ENCODE measurements around the gene BTK.

Gene BTK

DNA sequence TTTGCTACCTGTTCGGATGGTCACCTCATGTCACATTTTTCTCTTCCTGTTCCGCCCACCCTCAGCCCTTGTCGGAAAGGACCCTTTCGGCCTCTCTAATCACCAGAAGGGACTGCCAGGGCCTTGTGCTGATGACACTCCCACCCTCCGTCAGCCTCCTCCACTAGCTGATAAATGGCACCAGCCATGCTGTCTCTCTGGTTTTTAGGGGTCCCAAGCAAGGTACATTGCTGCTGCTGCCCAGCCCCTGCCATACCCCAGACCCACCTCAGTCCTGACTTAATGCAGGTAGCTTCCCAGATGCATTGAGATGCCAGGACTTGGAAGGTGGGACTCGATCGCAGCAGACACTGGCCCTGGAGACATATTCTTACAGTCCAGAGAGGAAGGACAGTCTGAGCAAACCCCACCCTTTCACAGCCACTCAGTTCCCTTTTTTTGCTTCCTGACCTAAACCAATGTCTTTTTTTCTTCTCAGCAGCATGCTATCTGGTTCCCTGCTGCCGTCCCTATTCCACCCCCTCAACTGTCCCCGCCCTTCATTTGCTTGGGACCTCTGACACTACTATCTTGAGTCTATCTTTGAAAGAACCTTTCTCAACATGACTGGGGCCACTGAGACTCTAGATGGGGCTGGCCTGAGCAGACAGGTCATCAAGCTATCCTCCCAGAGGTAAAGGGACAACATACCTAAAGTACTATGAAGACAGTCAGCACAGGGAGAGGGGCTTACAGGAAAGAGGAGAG lies at the start of gene BTK:
TSS of gene BTK (minus strand) at position 397 of the 747 bp plus-strand sequence. CDS start 10,907 bp downstream, outside the sequence.
- no peak for DNase-seq

DNA sequence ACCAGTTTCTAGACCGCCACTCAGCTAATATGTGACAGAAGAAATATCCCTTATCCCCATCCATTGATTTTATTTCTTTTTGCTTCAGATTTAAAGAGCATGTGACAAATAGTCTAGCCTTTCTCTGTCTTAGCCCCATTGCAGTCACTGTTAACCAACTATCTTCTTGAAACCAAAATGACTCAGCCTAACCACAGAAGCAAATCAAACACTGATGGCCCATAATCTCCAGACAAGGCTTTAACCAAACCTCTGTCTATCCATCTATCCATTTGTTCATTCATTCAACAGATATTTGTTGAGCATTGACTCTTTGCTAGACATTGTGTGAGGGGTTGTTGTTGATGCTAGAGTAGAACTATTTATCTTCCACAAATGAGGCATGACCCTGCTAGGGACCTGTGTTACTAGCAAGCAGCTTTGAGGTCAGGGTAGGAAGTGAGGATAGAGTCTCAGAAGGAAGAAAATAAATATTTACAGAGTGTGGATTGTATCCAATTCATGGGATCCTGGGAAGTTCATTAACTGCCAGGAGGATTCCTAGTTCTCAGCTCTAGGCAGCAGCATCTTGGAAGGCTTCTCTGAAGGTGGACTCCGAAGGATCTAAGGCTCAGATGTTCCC lies 44.6 kb upstream of the BTK start:
- DNase-seq: no peak

DNA sequence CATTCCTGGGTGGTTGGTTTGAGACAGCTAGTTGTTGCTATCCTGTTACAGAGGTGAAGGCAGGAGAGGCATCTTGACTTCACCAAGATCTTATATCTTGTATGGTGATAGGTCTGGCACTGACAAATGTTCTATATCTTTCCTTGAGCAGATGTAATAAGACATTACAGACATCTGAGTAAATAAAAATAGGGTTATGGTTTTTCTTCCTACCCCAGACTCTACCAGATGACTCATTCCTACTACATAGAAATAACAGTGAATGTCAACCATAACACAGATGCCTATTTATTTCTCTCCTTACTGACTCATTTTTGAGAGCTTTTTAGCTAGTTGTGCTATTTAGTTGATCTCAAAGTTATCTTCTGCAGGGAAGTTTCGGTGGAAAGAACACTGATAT lies 43.9 kb upstream of the BTK start:
- no peak for DNase-seq

DNA sequence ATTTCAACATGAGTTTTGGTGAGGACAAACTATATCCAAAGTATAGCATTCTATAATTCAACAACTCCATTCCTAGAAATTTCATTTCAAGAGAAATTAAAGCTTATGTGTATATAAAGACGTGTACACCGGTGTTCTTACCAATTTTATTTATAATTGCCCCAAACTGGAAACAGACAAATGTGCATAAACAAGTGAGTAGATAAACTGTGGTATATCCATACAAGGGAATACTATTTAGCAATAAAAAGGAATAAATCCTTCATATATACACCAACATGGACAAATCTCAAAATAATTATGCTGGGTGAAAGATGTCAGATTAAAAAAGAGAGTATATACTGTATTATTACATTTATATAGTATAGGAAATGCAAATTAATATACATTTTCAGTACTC lies 42.0 kb upstream of the BTK start:
- DNase-seq: no peak

DNA sequence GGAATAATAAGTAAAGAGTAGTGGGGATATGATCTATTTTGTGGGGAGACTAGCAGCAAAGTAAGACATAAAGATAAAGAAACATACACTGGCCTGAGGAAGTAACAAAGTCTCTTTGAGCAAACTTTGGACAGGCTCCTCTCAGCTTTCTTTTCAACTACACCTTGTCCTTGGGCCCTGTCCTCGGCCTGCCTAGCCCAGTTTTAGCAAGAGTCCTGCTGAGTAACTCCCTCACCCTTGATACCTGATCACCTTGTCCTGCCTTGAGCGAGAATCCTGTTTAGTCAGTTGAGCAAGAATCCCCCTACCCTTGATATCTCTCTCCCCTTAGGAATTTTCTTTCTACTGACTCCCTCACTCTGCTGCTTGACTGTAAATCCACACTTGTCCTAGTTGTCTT lies 33.5 kb upstream of the BTK start:
- no peak for DNase-seq

DNA sequence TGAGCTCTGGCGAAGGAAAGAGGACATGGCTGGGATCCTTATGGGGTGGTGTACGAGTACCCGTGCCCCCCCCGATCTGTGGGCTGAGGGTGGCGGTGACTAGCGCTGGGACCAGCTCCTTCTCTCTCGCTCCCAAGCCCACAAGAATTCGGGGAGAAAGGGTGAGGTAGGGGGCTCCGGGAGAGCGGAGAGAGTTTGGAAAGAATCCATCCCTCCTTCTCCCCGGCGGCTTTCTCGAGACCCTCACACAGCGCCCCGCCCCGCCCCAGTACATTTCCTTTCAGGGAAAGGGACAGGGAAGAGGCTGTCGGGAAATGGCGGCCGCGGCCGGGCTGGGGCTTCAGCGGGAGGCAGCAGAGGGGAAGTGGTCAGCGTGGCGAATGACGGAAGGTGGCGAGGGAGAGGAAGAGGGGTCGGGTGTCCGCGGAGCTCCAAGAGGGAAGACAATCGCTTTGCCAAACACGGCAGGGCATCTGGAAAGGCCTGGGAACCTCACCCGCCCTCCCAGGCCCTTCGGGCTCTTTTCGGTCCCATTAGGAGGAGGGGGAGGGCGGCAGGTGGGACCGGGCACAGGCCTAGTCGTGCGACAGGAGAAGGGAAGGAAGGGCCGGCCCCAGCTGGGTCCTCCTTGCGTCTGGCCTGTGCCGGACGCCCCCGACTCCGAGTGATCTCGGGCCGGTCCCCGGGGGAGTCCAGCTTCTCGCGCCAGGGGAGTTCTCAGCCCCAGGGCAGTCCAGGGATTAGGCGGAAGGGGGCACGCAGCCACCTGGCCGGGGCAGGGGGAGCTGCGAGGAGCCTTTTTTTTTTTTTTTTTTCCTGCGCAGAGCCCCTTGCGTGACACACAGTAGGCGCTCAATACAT lies 32.2 kb upstream of the BTK start:
- DNase-seq: no peak

DNA sequence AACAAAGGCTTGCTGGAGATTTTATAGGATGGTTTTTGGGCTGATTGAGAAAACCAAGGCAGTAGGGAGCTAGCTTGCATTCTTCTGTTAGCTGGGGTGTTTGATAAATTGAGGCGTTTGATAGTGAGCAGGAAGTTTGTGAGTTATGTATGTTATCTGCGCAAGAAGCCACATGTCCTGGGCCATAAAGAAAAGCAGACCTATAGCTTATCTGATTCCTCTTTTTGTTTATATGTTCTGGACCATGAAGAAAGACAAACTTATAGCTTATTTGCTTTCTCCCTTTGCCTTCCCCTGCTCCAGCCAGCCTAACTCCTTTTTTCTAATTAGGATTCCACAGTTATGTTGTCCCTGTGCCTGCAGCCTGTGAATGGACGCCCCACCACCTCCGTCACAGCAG lies 31.2 kb upstream of the BTK start:
- no peak for DNase-seq

DNA sequence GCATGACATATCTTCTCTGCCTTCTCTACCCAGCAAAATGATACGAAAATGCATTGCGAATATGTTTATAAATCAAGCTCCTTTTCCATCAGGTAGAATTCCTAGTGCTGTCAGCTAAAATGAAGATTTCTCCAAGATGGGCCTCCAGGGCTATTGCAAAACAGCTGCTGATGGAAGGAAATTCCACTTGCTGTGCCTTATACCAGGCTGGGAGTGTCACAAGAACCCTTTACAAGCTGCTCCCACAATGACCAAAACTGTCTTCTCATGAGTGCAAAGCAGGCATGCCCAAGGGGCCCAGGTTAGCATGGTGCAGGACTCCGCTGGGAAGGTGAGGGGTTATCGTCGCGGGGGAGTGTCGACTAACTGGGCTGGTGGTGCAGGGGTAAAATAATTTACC lies 30.7 kb upstream of the BTK start:
- no peak for DNase-seq

DNA sequence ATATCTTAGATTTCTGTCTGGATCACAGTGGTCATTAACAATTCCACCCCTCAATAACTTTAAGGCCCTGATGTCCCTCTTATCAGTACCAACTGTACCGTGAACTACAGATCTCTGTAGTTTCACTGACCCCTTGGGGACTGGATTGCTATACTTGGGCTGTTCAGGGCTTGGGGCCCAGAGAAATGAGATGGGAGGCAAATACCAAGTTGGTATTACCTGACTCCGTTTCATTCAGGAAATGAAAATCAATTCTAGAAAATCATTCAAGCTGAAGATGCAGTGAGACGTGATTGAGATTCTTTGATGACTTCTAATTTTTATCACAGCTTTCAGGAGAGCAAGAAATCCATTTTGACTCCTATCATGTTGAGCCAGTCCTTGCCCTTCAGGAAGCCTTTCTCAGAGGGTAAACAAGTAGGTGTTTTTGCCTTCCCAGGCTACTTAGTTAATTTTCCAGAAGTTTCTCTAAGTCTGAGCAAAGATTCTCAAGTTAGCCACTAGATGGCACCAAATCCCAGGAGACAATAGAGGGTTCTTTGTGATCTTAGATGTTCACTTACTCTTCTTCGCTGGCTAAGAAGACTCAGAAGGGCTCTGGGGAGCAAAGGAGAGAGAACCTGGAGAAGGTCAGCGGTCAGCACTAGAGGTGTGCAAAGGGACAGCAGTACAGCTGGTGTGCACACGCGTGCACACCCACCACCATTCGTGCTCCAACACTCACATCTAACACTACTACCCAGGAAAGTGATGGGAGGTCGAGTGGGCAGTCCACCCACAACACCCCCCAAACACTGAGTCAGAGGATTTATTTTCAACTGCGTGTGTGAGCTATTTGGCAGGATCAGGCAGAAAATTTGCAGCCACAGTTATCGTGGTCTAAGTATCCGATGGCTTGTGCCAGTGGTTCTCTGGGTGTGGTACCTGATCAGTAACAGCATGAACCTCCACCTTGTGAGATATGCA lies 29.5 kb upstream of the BTK start:
- no peak for DNase-seq

DNA sequence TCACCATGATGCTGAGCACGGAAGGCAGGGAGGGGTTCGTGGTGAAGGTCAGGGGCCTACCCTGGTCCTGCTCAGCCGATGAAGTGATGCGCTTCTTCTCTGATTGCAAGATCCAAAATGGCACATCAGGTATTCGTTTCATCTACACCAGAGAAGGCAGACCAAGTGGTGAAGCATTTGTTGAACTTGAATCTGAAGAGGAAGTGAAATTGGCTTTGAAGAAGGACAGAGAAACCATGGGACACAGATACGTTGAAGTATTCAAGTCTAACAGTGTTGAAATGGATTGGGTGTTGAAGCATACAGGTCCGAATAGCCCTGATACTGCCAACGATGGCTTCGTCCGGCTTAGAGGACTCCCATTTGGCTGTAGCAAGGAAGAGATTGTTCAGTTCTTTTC lies 26.0 kb upstream of the BTK start:
- DNase-seq: no peak

DNA sequence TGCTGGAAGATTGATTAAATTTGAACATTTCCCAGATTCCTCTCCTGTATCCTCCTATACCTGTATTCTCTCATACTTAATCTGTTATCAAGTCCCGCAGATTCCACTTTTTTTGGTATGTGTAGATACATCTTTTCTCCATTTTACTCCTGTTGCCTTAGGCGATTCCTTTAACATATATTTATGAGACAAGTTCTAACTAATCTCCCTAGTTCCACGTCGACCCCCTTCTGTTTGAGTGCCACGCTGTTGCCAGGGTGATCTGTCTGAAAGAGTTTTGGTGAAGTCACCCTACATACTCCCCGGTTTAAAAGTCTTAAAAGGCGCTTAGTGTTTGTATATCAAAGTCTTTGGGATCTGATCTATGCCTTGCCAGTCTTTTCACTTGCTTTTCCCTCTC lies 24.5 kb upstream of the BTK start:
- no peak for DNase-seq

DNA sequence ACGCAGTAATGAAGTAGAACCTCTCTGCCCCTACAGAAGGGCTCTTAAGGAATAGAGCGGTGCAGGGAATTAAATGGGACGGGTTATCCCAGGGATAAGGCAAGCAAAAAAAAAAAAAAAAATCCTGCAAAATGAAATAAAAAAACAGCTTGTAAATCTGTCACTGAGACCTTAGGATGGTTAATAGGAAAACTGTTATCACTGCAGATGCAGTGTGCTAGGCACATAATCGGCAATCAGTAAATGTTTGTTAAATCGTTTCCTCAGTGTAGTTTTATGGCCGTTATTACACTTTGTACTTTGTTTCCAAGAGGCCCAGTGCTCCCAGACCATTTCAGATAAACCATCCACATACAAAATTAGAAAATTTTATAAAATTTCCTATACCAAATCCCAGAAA lies 23.1 kb upstream of the BTK start:
- DNase-seq: no peak

DNA sequence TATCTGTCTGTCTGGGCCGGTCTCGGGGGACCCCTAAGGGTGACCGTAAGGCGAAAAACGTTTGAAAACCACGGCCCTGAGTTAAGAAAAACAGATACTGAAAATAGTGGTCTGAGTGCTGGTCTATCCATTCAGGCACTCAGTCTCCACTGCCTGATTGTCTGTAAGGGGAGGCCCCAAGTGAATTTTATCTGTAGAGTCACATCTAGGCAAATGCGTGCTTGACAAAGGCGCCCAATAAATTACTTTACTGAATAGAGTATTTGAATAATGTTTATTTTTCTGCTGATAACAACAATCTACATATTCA lies 22.5 kb upstream of the BTK start:
- no peak for DNase-seq

DNA sequence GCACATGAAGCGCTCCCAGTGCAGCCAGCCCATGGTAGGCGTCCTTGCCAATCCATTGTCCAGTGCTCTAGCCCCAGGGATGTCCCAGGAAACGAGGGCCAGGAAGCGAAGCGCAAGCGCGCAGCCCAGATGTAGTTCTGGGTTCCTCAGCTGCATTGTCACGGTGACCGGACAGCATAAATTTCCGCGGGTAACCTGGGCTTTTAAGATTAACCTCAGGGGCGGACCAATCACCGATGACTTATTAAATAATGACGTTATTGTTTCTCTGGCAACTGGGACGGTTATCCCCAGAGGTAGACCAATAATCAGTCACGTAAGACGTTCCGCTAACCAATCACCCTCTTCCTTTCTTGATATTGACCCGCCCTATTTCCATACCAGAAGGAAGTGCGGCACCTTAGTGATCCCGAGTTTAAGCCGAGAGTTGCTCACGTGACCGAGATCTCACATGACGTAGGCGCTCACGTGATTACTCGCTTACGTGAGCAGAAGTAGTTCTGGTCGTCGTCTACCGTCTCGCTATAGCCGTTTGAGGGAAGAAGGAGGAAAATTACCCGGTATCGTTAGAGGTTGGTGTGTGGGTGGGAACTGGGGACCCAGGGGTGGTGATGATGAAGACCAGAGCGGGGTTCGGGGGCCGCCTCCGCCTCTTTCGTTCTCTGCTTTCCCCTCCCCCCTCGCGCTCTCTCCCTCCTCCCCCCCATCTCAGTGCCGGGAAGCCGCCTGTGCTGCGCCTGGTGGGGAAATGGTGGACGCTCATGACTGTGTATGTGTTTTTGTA lies 21.9 kb upstream of the BTK start, which contains the start of the genes GLA and HNRNPH2:
TSS of gene GLA (minus strand) at position 178 of the 784 bp plus-strand sequence. CDS start at position 156, 22 bp downstream.
TSS of gene HNRNPH2 (plus strand) at position 475 of the 784 bp plus-strand sequence. CDS start 3,767 bp downstream, outside the sequence.
- DNase-seq: peak; percentile 74 to 76

DNA sequence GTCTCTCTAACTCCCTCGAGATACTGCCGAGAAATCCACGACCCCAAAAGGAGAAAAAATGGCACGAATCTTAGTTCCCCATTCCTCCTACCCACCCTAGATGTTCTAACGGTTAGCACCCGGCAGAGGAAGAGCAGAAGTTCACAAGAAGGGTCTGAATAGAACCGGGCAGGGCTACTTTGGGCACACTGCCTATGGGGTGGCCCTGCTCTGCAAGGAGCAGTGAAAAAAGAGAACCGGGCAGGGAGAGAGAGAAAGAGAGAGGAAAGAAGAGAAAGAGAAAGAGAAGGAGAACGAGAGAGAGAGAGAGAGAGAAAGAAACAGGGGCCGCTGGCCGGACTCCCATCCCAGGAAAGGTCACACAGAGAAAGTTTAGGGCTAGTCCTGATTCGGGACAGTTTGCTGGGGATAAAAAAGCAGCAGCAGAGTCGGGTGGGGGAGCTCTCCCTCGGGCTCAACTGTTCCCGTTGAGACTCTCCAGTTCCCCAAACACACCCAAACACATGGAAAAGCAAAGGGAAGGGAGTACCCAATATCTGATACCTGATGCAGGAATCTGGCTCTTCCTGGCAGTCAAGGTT lies 21.3 kb upstream of the BTK start:
- no peak for DNase-seq

DNA sequence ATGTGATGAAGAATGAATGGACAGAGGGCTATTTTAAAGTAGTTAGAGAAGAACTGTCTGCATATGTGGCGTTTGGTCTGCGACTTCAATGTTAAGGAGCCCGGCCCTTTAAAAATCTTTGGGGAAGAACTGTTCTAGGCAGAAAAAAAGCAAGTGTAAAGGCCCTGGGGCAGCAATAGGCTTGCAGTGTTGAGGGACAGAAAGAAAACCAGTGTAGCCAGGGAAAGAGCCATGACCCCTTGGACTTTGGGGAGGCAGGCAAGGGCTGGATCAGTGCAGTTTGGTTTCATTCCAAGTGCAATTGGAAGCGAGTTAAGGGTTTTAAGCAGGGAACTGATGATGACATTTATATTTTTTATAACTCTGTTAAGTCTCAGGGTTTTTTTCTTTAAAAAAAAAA lies 13.8 kb upstream of the BTK start:
- DNase-seq: no peak

DNA sequence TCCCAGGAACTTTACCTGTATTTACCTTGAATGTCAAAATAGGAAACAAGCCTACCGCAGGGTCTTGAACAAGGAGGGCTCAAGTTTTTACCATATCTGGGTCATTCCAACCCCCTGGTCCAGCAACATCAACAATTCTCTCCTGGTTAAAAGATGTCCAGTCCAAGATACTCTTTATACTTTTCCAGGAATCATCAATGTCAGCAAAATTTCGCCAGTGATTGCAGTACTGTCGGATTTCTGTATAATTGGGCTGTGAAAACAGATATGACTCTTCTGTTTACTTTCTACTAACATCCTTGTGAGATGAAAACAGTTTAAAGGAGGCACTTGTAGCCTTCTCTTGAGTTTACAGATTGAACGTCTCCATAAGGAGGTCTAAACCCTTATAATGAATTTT lies 12.7 kb upstream of the BTK start:
- DNase-seq: no peak

DNA sequence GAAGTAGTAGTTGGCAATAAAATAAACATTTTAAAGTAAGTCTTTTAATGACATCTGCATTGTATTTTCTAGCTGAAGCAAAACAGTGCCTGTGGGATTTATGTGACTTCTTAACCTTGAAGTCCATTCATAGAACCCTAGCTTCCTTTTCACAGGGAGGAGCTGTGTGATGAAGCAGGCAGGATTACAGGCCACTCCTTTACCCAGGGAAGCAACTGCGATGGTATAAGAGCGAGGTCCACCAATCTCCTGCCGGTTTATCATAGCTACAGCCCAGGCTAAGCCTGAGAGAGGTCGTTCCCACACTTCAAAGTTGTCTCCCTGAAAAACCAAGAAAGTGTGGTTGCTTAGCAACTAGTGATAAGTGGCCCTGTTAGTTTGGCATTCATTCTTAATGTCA lies 11.8 kb upstream of the BTK start:
- no peak for DNase-seq

DNA sequence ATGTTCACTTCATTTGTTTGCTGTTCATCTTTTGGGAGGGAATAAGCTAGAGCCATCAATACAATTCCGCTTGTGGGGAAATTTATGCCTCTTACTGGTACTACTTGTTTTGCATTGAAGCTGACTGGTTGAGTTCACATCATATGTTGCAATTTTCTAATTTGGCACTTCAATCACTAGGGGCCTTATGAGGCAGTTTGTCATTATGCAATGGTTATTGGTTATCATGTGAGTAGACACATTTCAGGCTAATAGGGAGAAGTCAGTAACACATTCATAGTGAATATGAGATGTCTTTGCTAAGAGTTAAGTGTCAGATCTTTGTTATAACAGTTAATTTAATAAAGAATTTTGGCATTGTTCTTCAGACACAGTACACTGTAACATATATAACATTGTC lies 9.8 kb upstream of the BTK start:
- DNase-seq: no peak

DNA sequence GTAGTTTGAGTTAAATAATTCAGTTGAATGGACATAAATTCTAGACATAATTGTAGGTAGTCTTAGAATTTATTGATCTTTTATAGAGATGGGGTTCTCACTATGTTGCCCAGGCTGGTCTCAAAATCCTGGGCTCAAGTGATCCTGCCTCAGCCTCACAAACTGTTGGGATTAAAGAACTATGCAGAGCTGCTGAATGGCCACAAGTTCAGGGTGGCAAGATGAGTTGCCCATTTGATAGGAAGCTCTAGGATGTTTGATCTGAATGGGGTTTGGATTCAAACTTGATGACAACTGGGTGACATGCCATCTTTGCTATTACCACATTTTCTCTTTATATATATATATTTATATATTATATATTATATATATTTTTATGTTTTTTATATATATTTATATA lies 8.4 kb upstream of the BTK start:
- DNase-seq: no peak

DNA sequence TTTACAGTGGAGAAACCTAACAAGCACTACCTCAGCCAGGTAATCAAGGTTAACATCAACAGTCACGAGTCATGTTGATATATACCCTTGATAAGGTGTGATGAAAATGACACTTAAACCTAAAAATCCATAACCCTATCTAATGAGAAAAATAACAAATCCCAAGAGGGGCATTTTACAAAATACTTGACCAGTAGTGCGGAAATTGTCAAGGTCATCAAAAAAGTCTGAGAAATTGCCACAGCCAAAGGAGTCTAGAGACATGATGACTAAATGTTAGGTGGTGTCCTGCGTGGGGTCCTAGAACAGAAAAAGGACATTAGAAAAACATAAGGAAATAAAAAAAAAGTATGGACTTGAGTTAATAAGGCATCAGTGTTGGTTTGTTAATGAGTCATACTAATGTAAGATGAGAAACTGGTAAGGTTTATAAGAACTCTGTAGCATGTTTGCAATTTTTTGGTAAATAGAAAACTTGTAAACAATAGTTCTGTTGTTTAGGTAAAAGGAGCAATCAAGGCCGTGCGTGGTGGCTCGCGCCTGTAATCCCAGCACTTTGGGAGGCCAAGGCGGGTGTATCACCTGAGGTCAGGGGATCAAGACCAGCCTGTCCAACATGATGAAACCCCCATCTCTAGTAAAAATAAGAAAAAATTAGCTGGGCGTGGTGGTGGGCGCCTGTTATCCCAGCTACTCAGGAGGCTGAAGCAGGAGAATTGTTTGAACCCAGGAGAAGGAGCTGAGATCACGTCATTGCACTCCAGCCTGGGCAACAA lies 7.7 kb upstream of the BTK start:
- no peak for DNase-seq

Measured in stimulated activated CD4-positive, alpha-beta T cell treated with anti-CD3 and anti-CD28 coated beads, Interleukin-2, amount 100 ng/mL, for 48 hours (primary cell).